WI38 (cell line): ENCODE data around the gene NR1D2.
"Not testable (repeated sequence)": the region's sequence is repeated elsewhere in the genome, so short reads cannot be mapped to it uniquely, and the experiment has no call there.

Experiments
- H3K4me3 ChIP-seq: 2 replicates; pipeline ENCODE4 v1.5.1; 2011; ENCODE audit warnings: low read depth, mild to moderate bottlenecking, control low read depth, low read length
- TF ChIP-seq, protein P1 (sequence below): IDR thresholded peaks from 2 replicates; pipeline ENCODE4 v1.5.1; 2012; ENCODE audit warnings: low read depth, mild to moderate bottlenecking, control low read depth, low read length

NR1D2 gene

DNA sequence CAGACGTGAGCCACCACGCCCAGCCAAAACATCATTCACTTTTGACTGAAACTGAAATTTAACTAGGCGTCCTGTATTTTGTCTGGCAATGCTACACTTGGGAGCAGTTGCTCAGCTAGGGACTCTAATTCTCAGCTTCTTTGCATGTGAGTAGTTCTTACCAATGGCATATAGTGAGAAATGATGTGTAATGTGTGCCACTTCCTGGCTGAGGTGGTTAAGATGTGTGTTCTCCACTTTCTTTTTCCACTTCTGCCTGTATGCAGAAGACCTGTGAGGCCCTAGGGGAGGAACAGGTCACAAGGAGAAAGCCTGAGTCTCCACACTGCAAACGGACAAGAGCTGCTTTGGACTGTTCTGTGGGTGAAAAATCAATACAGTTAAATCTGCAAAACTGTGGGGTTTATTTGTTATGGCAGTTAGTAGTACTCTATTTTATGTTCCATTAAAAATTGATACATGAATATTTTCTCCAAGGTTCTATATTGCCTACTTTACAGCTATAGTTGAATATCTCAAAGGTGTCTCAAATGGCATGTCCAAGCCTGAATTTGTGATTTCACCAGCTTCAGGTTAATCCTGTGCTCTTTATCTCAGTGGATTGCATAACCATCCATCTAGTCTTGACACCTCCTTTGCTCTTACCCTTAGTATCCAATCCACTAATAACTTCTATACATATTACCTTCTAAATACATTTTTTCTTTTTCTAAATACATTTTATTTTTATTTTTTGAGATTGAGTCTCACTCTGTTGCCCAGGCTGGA lies 59.3 kb downstream of the NR1D2 start:
- H3K4me3 ChIP-seq: no peak overlapping the region
- TF ChIP-seq, protein P1, sequence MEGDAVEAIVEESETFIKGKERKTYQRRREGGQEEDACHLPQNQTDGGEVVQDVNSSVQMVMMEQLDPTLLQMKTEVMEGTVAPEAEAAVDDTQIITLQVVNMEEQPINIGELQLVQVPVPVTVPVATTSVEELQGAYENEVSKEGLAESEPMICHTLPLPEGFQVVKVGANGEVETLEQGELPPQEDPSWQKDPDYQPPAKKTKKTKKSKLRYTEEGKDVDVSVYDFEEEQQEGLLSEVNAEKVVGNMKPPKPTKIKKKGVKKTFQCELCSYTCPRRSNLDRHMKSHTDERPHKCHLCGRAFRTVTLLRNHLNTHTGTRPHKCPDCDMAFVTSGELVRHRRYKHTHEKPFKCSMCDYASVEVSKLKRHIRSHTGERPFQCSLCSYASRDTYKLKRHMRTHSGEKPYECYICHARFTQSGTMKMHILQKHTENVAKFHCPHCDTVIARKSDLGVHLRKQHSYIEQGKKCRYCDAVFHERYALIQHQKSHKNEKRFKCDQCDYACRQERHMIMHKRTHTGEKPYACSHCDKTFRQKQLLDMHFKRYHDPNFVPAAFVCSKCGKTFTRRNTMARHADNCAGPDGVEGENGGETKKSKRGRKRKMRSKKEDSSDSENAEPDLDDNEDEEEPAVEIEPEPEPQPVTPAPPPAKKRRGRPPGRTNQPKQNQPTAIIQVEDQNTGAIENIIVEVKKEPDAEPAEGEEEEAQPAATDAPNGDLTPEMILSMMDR: no peak

DNA sequence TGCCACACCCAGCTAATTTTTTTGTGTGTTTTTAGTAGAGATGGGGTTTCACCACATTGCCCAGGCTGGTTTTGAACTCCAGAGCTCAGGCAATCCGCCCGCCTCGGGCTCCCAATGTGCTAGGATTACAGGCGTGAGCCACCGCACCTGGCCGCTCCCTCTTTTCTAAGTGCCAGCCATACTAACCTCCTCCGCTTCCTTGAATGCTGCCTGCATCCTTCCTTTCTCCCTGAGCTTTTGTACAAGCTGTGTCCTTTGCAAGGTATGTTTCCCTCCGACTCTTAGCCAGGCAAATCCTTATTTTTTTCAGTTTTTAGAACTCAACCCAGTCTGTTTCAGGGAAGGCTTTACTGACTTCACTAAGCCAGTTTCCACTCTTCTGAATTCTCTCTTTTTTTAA lies 60.6 kb downstream of the NR1D2 start:
- TF ChIP-seq, protein P1: no peak
- H3K4me3 ChIP-seq: no peak overlapping the region

DNA sequence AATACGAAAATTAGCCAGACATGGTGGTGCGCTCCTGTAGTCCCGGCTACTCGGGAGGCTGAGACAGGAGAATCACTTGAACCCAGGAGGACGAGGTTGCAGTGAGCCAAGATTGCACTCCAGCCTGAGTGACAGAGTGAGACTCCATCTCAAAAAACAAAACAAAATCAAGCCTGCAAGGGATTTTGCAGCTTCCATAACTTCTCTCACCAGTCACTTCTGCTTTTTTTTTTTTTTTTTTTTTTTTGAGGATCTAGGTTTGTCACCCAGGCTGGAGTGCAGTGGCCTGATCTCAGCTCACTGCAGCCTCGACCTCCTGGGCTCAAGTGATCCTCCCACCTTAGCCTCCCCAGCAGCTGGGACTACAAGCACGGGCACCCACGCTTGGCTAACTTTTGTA lies 65.7 kb downstream of the NR1D2 start:
- H3K4me3 ChIP-seq: not testable (repeated sequence)

DNA sequence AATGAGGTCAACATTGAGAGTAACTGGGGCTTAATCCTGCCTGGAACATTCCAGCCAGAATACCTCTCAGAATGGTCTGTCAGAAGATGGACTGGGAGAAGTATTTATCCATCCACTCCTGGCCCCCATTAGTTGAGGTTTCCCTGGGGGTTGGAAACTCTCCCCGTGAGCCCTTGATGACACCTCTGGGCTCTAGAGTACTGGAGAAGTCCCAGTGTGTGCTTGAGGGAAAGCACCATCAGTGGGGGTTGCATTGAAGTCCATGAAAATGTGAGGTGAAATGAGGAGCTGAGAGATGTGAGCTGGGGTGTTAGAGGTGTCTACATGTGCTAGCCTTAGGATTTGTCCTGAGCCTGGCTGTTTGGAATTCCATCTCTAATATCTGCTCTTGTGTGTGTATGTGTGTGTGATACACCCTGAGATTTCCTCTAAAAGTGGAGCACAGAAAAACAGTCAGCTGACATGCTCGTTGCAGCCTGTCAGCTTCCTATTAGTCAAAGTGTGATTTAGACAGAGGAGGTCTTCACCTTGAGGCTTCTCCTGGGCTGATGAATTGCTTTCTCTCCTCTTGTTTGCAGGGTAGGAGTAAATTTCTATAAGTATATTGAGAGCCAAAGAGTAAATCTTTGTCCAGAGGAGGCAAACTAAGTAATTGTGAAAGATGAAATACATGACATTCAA lies 67.6 kb downstream of the NR1D2 start:
- TF ChIP-seq, protein P1: no peak
- H3K4me3 ChIP-seq: no peak overlapping the region

DNA sequence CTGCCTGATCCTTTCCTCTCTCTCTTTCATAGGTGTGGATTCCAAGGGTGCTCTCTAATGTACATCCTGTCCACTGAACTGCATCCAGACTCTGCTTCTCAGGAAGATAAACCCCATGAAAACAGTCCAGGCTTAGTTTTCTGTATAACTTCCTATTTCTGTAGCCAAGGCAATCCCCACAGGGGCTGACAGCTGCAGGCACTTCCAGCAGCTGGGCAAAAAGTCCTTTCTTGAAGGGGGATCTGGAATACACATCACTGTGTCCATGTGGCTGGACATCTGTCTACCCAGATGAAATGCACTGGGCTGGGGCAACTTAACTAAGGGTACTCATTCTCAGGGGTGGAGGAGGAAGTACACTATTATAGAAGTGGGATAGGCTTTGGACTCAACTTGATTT lies 72.2 kb downstream of the NR1D2 start:
- no peak overlapping the region for H3K4me3 ChIP-seq
- TF ChIP-seq, protein P1: no peak

DNA sequence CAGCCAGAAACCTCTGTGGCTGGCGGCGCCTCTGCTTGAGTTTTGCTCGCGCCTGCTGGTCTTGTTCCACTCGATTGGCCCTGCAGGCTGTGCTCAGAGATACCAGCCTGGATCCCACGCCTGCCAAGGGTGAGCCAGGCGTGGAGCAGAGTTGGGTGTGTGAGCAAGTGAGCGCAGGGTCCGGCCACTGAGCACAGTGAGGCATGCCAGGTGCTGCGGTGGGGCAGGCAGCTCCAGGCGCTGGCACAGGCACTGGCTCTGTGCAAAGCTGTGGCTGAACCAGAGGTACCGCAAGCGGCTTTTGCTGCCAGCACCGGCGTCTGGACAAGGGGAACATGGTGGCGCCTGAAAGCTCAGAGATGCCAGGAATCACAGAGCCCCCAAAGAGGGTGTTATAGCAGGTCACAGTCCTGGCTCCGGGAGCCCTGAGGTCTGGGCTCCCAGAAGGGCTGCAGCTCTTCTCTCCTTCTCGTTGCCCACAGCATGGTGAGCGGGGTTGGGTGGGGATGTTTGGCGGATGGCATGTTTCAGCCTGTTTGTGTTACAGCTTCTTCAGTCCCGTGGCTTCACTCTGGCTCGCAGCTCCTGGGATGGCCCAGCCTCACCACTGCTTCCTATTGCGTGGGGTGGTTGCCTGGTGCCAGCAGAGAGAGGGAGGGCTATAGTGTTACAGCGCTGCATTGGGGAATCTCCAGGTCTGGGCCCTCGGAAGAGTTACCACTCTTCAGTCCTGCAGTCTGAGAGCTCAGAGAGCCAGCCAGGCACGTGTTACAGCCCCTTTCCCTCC lies 73.9 kb downstream of the NR1D2 start:
- TF ChIP-seq, protein P1: no peak
- no peak overlapping the region for H3K4me3 ChIP-seq

DNA sequence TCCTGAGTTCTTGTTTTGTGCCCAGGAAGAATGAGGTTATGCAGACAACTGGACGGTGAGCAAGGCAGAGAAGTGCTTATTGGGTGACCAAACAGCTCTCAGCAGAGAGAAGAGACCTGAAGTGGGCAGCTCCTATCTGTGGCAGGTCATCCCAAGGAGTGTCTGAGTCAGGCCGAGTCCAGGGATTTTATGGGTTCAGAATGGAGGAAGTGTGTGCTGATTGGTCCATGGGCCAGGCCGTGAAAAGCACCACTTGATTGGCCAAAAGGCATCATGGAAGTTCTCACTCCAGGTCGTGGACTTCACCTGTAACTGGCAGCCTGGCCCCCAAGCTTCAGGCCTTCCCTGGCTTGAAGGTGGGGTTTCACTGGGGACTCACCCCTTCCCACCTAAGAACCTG lies 74.5 kb downstream of the NR1D2 start:
- TF ChIP-seq, protein P1: no peak
- H3K4me3 ChIP-seq: no peak overlapping the region
